Measurements from ENCODE around the gene ATP6V0C. TPM values are rescaled to one million over a fixed set of nuclear protein-coding genes. Genes with fewer than 3 reads are reported as not detected.

Gene ATP6V0C
- total and polyA plus RNA-seq, 2 donors (not counting 1 experiment from before 2014, with no cell fraction given): 118 to 176 TPM

DNA sequence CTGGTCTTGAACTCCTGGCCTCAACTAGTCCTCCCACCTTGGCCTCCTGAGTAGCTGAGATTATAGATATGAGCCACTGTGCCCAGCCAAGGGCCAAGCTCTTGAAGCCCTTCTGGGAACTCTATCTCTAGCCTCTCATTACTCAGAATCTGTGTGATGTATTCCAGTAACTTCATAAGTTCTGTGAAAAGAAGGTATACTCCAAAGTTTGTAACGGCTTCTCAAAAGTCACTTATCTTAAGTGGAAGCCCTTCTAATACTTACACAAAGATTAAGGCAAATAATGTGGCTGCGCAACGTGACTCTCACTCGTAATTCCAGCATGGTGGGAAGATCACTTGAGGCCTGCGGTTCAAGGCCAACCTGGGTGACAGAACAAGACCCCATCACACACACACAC lies 19.1 kb upstream of the ATP6V0C start:
- Histone ChIP-seq H3K9ac (ENCODE audit: low read length) (no peak overlapping the region), H4K20me1 (ENCODE audit: control insufficient read depth, insufficient read depth, low read length, poor library complexity, severe bottlenecking) (no peaks in the 10 kb centered on the region), H3K4me3 (ENCODE audit: control extremely low read depth in 1 of 5, extremely low read depth in 1 of 5, insufficient read depth in 1 of 5, low read depth in 2 of 5, low read length in 4 of 5) (no peak overlapping the region), H3K4me1 (ENCODE audit: control insufficient read depth in 2 of 2, insufficient read depth in 2 of 2, low read length in 2 of 2) (no peaks in the 10 kb centered on the region), H3K9me3 (ENCODE audit: control extremely low read depth in 1 of 3, control insufficient read depth in 2 of 3, insufficient read depth in 1 of 3, low read length in 2 of 3) (no peaks in the 10 kb centered on the region), H3K27me3 (replicated peaks in 1 of 4; ENCODE audit: control extremely low read depth in 1 of 4, control insufficient read depth in 3 of 4, insufficient read depth in 4 of 4, low read length in 3 of 4) (no peaks in the 10 kb centered on the region), H3K27ac (ENCODE audit: low read length in 2 of 2) (no peak overlapping the region), H3K79me2 (ENCODE audit: control insufficient read depth, insufficient read depth, low read length) (peaks cover 16% of the 10 kb centered on the region), H3K4me2 (replicated peaks; ENCODE audit: low read depth, low read length, poor library complexity, severe bottlenecking) (no peak overlapping the region), H3K36me3 (replicated peaks in 1 of 2; ENCODE audit: control extremely low read depth in 1 of 2, control insufficient read depth in 1 of 2, extremely low read depth in 1 of 2, insufficient read depth in 2 of 2, low read length in 1 of 2) (peaks cover 0 to 6% of the 10 kb centered on the region in 2 experiments), H2AFZ (ENCODE audit: insufficient read depth, low read depth, low read length, poor library complexity, severe bottlenecking) (no peak overlapping the region)
- Mint-ChIP-seq H3K27me3 (no peaks in the 10 kb centered on the region), H3K27ac (no peak overlapping the region), H3K4me3 (no peak overlapping the region), H3K4me1 (no peaks in the 10 kb centered on the region), H3K9me3 (ENCODE audit: insufficient read depth) (no peaks in the 10 kb centered on the region)
- TF ChIP-seq, protein P1, sequence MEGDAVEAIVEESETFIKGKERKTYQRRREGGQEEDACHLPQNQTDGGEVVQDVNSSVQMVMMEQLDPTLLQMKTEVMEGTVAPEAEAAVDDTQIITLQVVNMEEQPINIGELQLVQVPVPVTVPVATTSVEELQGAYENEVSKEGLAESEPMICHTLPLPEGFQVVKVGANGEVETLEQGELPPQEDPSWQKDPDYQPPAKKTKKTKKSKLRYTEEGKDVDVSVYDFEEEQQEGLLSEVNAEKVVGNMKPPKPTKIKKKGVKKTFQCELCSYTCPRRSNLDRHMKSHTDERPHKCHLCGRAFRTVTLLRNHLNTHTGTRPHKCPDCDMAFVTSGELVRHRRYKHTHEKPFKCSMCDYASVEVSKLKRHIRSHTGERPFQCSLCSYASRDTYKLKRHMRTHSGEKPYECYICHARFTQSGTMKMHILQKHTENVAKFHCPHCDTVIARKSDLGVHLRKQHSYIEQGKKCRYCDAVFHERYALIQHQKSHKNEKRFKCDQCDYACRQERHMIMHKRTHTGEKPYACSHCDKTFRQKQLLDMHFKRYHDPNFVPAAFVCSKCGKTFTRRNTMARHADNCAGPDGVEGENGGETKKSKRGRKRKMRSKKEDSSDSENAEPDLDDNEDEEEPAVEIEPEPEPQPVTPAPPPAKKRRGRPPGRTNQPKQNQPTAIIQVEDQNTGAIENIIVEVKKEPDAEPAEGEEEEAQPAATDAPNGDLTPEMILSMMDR (IDR thresholded peaks at IDR 0.05): no peak
- no peak for TF ChIP-seq EZH2 (IDR thresholded peaks at IDR 0.05; ENCODE audit: borderline replicate concordance, insufficient read depth, low read depth, low read length, poor library complexity, severe bottlenecking)
- ATAC-seq (ENCODE audit: low read depth) (no peak), DNase-seq (no peak)
- ChIA-PET CTCF (interaction anchor here (1.0 kb wide), 1 partner anchor 300 kb away, joined by 4 read pairs; no protein-coding TSS in a partner anchor), POLR2A (interaction anchor here (0.7 kb wide), 1 partner anchor 250 kb away, joined by 3 read pairs; no protein-coding TSS in a partner anchor)
- WGBS (ENCODE audit: insufficient coverage): no CpG with 5 or more reads among the region's 5 CpGs
- intact Hi-C loops (cut with micrococcal nuclease): no loop called here

DNA sequence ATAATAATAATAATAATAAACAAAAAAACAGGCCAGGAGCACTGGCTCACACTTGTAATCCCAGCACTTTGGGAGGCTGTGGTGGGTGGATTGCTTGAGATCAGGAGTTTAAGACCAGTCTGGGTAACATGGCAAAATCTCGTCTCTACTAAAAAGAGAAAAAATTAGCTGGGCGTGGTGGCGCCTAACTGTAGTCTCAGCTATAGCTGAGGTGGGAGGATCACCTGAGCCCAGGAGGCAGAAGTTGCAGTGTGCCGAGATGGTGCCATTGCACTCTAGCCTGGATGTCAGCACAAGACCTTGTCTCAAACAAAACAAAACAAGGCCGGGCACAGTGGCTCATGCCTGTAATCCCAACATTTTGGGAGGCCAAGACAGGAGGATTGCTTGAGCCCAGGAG lies 18.7 kb upstream of the ATP6V0C start:
- Histone ChIP-seq H2AFZ (ENCODE audit: insufficient read depth, low read depth, low read length, poor library complexity, severe bottlenecking) (no peak overlapping the region), H3K27ac (ENCODE audit: low read length in 2 of 2) (no peak overlapping the region), H4K20me1 (ENCODE audit: control insufficient read depth, insufficient read depth, low read length, poor library complexity, severe bottlenecking) (no peaks in the 10 kb centered on the region), H3K79me2 (ENCODE audit: control insufficient read depth, insufficient read depth, low read length) (peaks cover 12% of the 10 kb centered on the region), H3K4me3 (ENCODE audit: control extremely low read depth in 1 of 5, extremely low read depth in 1 of 5, insufficient read depth in 1 of 5, low read depth in 2 of 5, low read length in 4 of 5) (no peak overlapping the region), H3K27me3 (replicated peaks in 1 of 4; ENCODE audit: control extremely low read depth in 1 of 4, control insufficient read depth in 3 of 4, insufficient read depth in 4 of 4, low read length in 3 of 4) (no peaks in the 10 kb centered on the region), H3K9me3 (ENCODE audit: control extremely low read depth in 1 of 3, control insufficient read depth in 2 of 3, insufficient read depth in 1 of 3, low read length in 2 of 3) (no peaks in the 10 kb centered on the region), H3K4me1 (ENCODE audit: control insufficient read depth in 2 of 2, insufficient read depth in 2 of 2, low read length in 2 of 2) (no peaks in the 10 kb centered on the region), H3K36me3 (replicated peaks in 1 of 2; ENCODE audit: control extremely low read depth in 1 of 2, control insufficient read depth in 1 of 2, extremely low read depth in 1 of 2, insufficient read depth in 2 of 2, low read length in 1 of 2) (peaks cover 0 to 6% of the 10 kb centered on the region in 2 experiments), H3K9ac (ENCODE audit: low read length) (no peak overlapping the region), H3K4me2 (replicated peaks; ENCODE audit: low read depth, low read length, poor library complexity, severe bottlenecking) (no peak overlapping the region)
- H3K4me1 Mint-ChIP-seq: no peaks in the 10 kb centered on the region
- H3K27me3 Mint-ChIP-seq: no peaks in the 10 kb centered on the region
- CTCF ChIA-PET: no interaction called here
- POLR2A ChIA-PET: interaction anchor here (0.7 kb wide), 1 partner anchor 250 kb away, joined by 3 read pairs; no protein-coding TSS in a partner anchor
- intact Hi-C loops (cut with micrococcal nuclease): no loop called here
- no peak overlapping the region for H3K27ac Mint-ChIP-seq
- DNase-seq (no peak), ATAC-seq (ENCODE audit: low read depth) (no peak)
- no peaks in the 10 kb centered on the region for H3K9me3 Mint-ChIP-seq (ENCODE audit: insufficient read depth)
- TF ChIP-seq, protein P1 (IDR thresholded peaks at IDR 0.05): no peak
- TF ChIP-seq EZH2 (IDR thresholded peaks at IDR 0.05; ENCODE audit: borderline replicate concordance, insufficient read depth, low read depth, low read length, poor library complexity, severe bottlenecking): no peak
- H3K4me3 Mint-ChIP-seq: no peak overlapping the region
- WGBS (ENCODE audit: insufficient coverage): 97% methylated on average over 5 of the region's 5 CpGs
